HepG2 (cell line): ENCODE data around the gene CAMK2G. TPM values are rescaled to one million over a fixed set of nuclear protein-coding genes. Genes with fewer than 3 reads are reported as not detected.

ENCODE experiments used
- AGO2 ChIP-seq: fragments of 200-400 bp; formaldehyde crosslinking; optimal IDR thresholded peaks from 2 replicates; pipeline ENCODE3; 2017; ENCODE audit warnings: mild to moderate bottlenecking, low read depth, low read length, moderate library complexity
- HNRNPL ChIP-seq: fragments of 200-400 bp; formaldehyde crosslinking; IDR thresholded peaks from 2 replicates; pipeline ENCODE4 v1.6.1; 2017; ENCODE audit warnings: mild to moderate bottlenecking, low read depth, low read length
- IRF2 ChIP-seq: IDR thresholded peaks from 2 replicates; pipeline ENCODE4 v1.6.1; 2018; ENCODE audit warnings: missing genetic modification reagents, missing compliant biosample characterization
- IRF9 ChIP-seq: sonication (generic); formaldehyde crosslinking; IDR thresholded peaks from 2 replicates; pipeline ENCODE4 v1.8.0; 2022; ENCODE audit warnings: missing genetic modification reagents, mild to moderate bottlenecking, borderline replicate concordance
- NAIF1 ChIP-seq: sonication (generic); formaldehyde crosslinking; IDR thresholded peaks from 2 replicates; pipeline ENCODE4 v1.5.0; 2020; ENCODE audit warnings: mild to moderate bottlenecking, missing genetic modification reagents, borderline replicate concordance
- REXO4 ChIP-seq: sonication (generic); formaldehyde crosslinking; IDR thresholded peaks from 2 replicates; pipeline ENCODE4 v1.8.0; 2022; ENCODE audit warnings: missing genetic modification reagents, mild to moderate bottlenecking, borderline replicate concordance
- RFX1 ChIP-seq: fragments of 450-650 bp; IDR thresholded peaks from 2 replicates; pipeline ENCODE4 v1.6.1; 2017
- SAP130 ChIP-seq: IDR thresholded peaks from 2 replicates; pipeline ENCODE4 v1.6.1; 2016; ENCODE audit warnings: low read depth
- SATB2 ChIP-seq: sonication (generic); formaldehyde crosslinking; IDR thresholded peaks from 2 replicates; pipeline ENCODE4 v1.5.0; 2020; ENCODE audit warnings: missing genetic modification reagents
- ZFP37 ChIP-seq: sonication (generic); formaldehyde crosslinking; IDR thresholded peaks from 2 replicates; pipeline ENCODE4 v1.4.0; 2020; ENCODE audit warnings: missing genetic modification reagents, borderline replicate concordance
- ZNF143 ChIP-seq: sonication (generic); formaldehyde crosslinking; IDR thresholded peaks from 2 replicates; pipeline ENCODE4 v1.4.0; 2020; ENCODE audit warnings: missing genetic modification reagents
- ZNF34 ChIP-seq: sonication (generic); formaldehyde crosslinking; IDR thresholded peaks from 2 replicates; pipeline ENCODE4 v1.4.0; 2020; ENCODE audit warnings: mild to moderate bottlenecking, missing genetic modification reagents, borderline replicate concordance
- ZNF343 ChIP-seq: sonication (generic); formaldehyde crosslinking; IDR thresholded peaks from 2 replicates; pipeline ENCODE4 v1.4.0; 2020; ENCODE audit warnings: mild to moderate bottlenecking, missing genetic modification reagents
- ZNF383 ChIP-seq: sonication (generic); formaldehyde crosslinking; IDR thresholded peaks from 2 replicates; pipeline ENCODE4 v1.4.0; 2020; ENCODE audit warnings: missing genetic modification reagents, mild to moderate bottlenecking, borderline replicate concordance
- ZNF432 ChIP-seq: sonication (generic); formaldehyde crosslinking; IDR thresholded peaks from 2 replicates; pipeline ENCODE4 v1.5.0; 2020; ENCODE audit warnings: missing genetic modification reagents, mild to moderate bottlenecking, borderline replicate concordance
- ZNF546 ChIP-seq: sonication (generic); formaldehyde crosslinking; conservative IDR thresholded peaks from 2 replicates; pipeline ENCODE4 v1.8.1; 2023; ENCODE audit warnings: mild to moderate bottlenecking, missing genetic modification reagents
- ZNF564 ChIP-seq: sonication (generic); formaldehyde crosslinking; IDR thresholded peaks from 2 replicates; pipeline ENCODE4 v1.8.1; 2023; ENCODE audit warnings: mild to moderate bottlenecking, missing genetic modification reagents
- ZNF777 ChIP-seq: sonication (generic); formaldehyde crosslinking; IDR thresholded peaks from 2 replicates; pipeline ENCODE4 v1.4.0; 2020; ENCODE audit warnings: missing genetic modification reagents
- polyA plus RNA-seq, 8 experiments: library from polyadenylated mRNA; depleted of rRNA in 3 of 8; stranded (reverse) in 7 of 8; unstranded in 1 of 8; fragments of >200 nt; fragmentation: Illumina TruSeq in 4 of 8; extraction: Trizol in 4 of 8; gene quantifications; 2 replicates each; pipeline versions ENCODE4 v1.2.1 to v1.2.3, GENCODE V29; 2011 to 2016; ENCODE audit warnings: low read depth in 4 of 8, missing spikeins in 1 of 8, mixed read lengths in 1 of 8; ENCODE audit not compliant: insufficient read depth in 1 of 8
- total RNA-seq, 5 experiments: library from RNA; depleted of rRNA; stranded (reverse); fragments of >200 nt; fragmentation: Illumina TruSeq; extraction: Trizol; gene quantifications; 2 replicates each; pipeline ENCODE4 v1.2.3, GENCODE V29; 2016; ENCODE audit warnings: low read depth in 1 of 5
- TF ChIP-seq, protein P1 (sequence below): sonication (generic); formaldehyde crosslinking; IDR thresholded peaks from 2 replicates; pipeline ENCODE4 v1.4.0; 2020; ENCODE audit warnings: missing genetic modification reagents, mild to moderate bottlenecking, borderline replicate concordance
- TF ChIP-seq, protein P2 (sequence below): sonication (generic); formaldehyde crosslinking; IDR thresholded peaks from 2 replicates; pipeline ENCODE4 v1.5.1; 2020; ENCODE audit warnings: mild to moderate bottlenecking, missing genetic modification reagents, moderate library complexity
- TF ChIP-seq, protein P3 (sequence below): sonication (generic); formaldehyde crosslinking; IDR thresholded peaks from 2 replicates; pipeline ENCODE4 v1.4.0; 2020; ENCODE audit warnings: mild to moderate bottlenecking, missing genetic modification reagents
- TF ChIP-seq, protein P4 (sequence below): sonication (generic); formaldehyde crosslinking; conservative IDR thresholded peaks from 2 replicates; pipeline ENCODE4 v1.5.0; 2020; ENCODE audit warnings: missing genetic modification reagents

The CAMK2G gene
- total and polyA plus RNA-seq, 2 of the 13 experiments (the other 11 are each of a cell fraction or from before 2014, with no cell fraction given), result 15.9 to 18.8 TPM

DNA sequence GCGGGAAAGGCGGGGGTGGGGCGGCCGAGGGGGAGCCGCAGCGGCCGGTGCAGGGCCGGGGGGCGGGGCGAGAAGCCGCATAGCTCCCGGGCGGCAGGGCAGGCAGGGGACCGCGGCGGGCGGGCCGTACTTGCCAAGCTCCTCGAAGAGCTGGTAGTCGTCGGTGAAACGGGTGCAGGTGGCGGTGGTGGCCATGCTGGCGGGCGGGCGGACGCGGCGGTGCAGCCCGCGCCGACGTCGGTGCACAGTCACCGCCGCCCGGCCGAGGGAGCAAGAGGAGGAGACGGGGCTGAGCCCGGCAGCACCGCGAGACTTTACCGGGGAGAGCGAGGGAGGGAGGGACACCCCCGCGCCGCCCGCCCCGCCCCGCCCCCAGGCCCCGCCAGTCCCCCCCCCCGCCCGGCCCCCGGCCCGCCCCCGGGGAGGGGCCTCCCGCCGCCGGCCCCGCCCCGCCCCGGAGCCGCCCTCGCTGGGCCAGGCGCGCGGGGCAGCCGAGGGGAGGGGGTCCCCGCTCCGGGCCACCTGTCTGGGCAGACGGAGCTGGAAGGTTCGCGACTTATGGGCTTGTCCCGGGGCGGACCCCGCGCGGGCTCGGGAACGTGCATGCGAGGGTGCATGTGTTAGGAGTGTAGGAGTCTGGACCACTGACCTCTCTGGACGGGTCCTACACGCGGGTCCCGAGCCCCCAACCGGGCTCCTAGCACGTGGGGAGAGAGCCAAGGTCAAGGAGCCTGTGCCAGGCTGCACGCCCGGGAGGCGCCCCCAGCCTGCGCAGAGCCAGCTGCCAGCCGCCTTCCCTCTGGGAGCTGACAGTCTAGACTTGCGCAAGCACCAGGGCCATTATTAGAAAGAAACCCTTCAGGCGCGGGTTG is at the start of gene CAMK2G (continued):
- TF ChIP-seq, protein P1, sequence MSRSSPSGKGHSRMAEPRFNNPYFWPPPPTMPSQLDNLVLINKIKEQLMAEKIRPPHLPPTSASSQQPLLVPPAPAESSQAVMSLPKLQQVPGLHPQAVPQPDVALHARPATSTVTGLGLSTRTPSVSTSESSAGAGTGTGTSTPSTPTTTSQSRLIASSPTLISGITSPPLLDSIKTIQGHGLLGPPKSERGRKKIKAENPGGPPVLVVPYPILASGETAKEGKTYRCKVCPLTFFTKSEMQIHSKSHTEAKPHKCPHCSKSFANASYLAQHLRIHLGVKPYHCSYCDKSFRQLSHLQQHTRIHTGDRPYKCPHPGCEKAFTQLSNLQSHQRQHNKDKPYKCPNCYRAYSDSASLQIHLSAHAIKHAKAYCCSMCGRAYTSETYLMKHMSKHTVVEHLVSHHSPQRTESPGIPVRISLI (CRISPR knock-in tag), result peak; percentile 40; the same call in 1 of the 2 replicates
- TF ChIP-seq SATB2 (CRISPR knock-in tag) (0 out of 2 replicates have a peak, but pooled peaks have one; percentile 20), ZNF383 (CRISPR knock-in tag) (no peak), REXO4 (CRISPR knock-in tag) (no peak), ZNF546 (CRISPR knock-in tag) (no peak), HNRNPL (peak; percentile 70; the same call in 1 of the 2 replicates), IRF9 (CRISPR knock-in tag) (no peak), ZNF34 (no peak), AGO2 (no peak), SAP130 (CRISPR knock-in tag) (peak; percentile 65), ZNF432 (CRISPR knock-in tag) (no peak), NAIF1 (no peak), IRF2 (no peak), ZNF564 (peak; percentile 80), ZNF343 (CRISPR knock-in tag) (0 out of 2 replicates have a peak, but pooled peaks have one; percentile 54), RFX1 (no peak), ZFP37 (CRISPR knock-in tag) (0 out of 2 replicates have a peak, but pooled peaks have one; percentile 32), ZNF143 (CRISPR knock-in tag) (no peak), ZNF777 (CRISPR knock-in tag) (peak; percentile 93)
- TF ChIP-seq, protein P2, sequence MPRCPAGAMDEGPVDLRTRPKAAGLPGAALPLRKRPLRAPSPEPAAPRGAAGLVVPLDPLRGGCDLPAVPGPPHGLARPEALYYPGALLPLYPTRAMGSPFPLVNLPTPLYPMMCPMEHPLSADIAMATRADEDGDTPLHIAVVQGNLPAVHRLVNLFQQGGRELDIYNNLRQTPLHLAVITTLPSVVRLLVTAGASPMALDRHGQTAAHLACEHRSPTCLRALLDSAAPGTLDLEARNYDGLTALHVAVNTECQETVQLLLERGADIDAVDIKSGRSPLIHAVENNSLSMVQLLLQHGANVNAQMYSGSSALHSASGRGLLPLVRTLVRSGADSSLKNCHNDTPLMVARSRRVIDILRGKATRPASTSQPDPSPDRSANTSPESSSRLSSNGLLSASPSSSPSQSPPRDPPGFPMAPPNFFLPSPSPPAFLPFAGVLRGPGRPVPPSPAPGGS (CRISPR knock-in tag), result no peak
- TF ChIP-seq, protein P3, sequence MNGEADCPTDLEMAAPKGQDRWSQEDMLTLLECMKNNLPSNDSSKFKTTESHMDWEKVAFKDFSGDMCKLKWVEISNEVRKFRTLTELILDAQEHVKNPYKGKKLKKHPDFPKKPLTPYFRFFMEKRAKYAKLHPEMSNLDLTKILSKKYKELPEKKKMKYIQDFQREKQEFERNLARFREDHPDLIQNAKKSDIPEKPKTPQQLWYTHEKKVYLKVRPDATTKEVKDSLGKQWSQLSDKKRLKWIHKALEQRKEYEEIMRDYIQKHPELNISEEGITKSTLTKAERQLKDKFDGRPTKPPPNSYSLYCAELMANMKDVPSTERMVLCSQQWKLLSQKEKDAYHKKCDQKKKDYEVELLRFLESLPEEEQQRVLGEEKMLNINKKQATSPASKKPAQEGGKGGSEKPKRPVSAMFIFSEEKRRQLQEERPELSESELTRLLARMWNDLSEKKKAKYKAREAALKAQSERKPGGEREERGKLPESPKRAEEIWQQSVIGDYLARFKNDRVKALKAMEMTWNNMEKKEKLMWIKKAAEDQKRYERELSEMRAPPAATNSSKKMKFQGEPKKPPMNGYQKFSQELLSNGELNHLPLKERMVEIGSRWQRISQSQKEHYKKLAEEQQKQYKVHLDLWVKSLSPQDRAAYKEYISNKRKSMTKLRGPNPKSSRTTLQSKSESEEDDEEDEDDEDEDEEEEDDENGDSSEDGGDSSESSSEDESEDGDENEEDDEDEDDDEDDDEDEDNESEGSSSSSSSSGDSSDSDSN, result peak; percentile 27; the same call in 1 of the 2 replicates
- TF ChIP-seq, protein P4, sequence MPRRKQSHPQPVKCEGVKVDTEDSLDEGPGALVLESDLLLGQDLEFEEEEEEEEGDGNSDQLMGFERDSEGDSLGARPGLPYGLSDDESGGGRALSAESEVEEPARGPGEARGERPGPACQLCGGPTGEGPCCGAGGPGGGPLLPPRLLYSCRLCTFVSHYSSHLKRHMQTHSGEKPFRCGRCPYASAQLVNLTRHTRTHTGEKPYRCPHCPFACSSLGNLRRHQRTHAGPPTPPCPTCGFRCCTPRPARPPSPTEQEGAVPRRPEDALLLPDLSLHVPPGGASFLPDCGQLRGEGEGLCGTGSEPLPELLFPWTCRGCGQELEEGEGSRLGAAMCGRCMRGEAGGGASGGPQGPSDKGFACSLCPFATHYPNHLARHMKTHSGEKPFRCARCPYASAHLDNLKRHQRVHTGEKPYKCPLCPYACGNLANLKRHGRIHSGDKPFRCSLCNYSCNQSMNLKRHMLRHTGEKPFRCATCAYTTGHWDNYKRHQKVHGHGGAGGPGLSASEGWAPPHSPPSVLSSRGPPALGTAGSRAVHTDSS (CRISPR knock-in tag), result no peak
